ENCODE data around the gene NAB2. TPM values are rescaled to one million over a fixed set of nuclear protein-coding genes. Genes with fewer than 3 reads are reported as not detected.

NAB2 gene
- total RNA-seq, 1 donor from 2014 or later: 74.7 TPM

DNA sequence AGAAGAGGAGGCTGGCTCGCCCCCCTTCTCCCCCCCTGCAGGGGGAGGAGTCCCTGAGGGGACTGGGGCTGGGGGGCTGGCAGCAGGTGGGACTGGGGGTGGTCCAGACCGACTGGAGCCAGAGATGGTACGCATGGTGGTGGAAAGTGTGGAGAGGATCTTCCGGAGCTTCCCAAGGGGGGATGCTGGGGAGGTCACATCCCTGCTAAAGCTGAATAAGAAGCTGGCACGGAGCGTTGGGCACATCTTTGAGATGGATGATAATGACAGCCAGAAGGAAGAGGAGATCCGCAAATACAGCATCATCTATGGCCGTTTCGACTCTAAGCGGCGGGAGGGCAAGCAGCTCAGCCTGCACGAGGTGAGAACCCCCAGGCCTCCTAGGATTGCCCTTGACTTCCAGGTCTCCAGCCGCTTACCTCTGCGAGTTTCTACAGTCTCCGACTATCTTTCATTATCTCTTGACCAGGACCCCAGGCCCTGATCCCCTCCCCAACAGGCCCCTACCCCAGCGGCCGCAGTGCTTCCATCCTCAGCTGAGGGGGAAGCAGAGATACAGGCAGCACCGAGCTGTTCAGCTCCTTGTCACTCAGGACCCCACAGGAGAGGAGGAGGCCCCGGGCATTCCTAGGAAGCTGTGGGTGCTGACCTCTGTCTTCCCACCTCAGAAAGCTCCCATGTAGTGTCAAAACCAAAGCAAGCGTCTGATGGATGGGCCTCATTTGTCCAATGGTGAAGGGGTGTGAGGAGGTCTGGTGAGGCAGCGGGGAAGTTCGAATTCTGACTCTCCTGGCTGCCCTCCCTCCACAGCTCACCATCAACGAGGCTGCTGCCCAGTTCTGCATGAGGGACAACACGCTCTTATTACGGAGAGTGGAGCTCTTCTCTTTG lies 3.0 kb downstream of the NAB2 start:
- peak overlapping the region; percentile 58 for H3K4me3 Mint-ChIP-seq (ENCODE audit: low read depth)
- H3K27ac Mint-ChIP-seq: peak overlapping the region; percentile 66
- H3K4me1 Mint-ChIP-seq (ENCODE audit: low read depth): peaks cover 57% of the 10 kb centered on the region
- H3K36me3 Mint-ChIP-seq (ENCODE audit: low read depth): peaks cover 77% of the 10 kb centered on the region
- intact Hi-C loops (cut with micrococcal nuclease): no loop called here
- H3K27me3 Mint-ChIP-seq (ENCODE audit: low read depth): no peaks in the 10 kb centered on the region
- no peaks in the 10 kb centered on the region for H3K9me3 Mint-ChIP-seq
- no peak for DNase-seq (ENCODE audit: low spot score)

DNA sequence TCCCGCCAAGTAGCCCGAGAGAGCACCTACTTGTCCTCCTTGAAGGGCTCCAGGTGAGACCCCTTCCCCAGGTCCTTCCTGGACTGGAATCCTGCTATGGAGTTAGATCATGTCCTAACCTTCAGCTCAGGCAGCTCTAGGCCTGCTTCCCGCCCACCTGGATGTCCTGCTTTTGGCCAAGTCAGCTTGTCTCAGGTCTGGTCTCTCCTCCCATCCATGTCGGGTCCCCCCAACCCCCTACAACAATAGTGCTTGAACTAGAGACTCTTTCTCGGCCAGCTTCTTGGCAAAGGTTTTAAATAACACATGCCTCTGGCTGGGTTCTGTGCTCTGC lies 3.6 kb downstream of the NAB2 start:
- peak overlapping the region; percentile 58 for H3K4me3 Mint-ChIP-seq (ENCODE audit: low read depth)
- H3K9me3 Mint-ChIP-seq: no peaks in the 10 kb centered on the region
- no peaks in the 10 kb centered on the region for H3K27me3 Mint-ChIP-seq (ENCODE audit: low read depth)
- DNase-seq (ENCODE audit: low spot score): no peak
- peaks cover 63% of the 10 kb centered on the region for H3K4me1 Mint-ChIP-seq (ENCODE audit: low read depth)
- intact Hi-C loops (cut with micrococcal nuclease): no loop called here
- peaks cover 83% of the 10 kb centered on the region for H3K36me3 Mint-ChIP-seq (ENCODE audit: low read depth)
- H3K27ac Mint-ChIP-seq: peak overlapping the region; percentile 66

DNA sequence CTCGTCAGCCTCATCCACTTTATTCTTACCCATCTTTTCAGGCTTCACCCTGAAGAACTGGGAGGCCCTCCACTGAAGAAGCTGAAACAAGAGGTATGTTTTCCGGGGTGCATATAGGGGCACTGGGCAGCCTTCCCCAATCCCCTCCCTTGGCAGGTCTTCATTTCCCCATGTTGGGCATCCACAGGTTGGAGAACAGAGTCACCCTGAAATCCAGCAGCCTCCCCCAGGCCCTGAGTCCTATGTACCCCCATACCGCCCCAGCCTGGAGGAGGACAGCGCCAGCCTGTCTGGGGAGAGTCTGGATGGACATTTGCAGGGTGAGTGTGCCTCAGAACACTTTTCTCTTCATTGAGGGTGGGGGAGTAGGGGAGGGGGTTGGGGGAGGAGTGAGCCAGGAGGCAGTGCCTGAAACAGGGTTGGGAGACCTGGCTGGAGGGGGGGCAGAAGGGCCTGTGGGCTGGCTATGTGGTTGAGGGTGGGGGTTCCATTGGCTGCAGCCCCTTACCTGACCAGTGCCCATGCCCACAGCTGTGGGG lies 4.0 kb downstream of the NAB2 start:
- H3K4me3 Mint-ChIP-seq (ENCODE audit: low read depth): peak overlapping the region; percentile 77
- peaks cover 86% of the 10 kb centered on the region for H3K36me3 Mint-ChIP-seq (ENCODE audit: low read depth)
- DNase-seq (ENCODE audit: low spot score): no peak
- H3K9me3 Mint-ChIP-seq: no peaks in the 10 kb centered on the region
- no peaks in the 10 kb centered on the region for H3K27me3 Mint-ChIP-seq (ENCODE audit: low read depth)
- intact Hi-C loops (cut with micrococcal nuclease): loop anchor here (1.0 kb wide), 1 partner anchor 24 kb away; no protein-coding TSS in a partner anchor
- H3K27ac Mint-ChIP-seq: peak overlapping the region; percentile 89
- H3K4me1 Mint-ChIP-seq (ENCODE audit: low read depth): peaks cover 60% of the 10 kb centered on the region

DNA sequence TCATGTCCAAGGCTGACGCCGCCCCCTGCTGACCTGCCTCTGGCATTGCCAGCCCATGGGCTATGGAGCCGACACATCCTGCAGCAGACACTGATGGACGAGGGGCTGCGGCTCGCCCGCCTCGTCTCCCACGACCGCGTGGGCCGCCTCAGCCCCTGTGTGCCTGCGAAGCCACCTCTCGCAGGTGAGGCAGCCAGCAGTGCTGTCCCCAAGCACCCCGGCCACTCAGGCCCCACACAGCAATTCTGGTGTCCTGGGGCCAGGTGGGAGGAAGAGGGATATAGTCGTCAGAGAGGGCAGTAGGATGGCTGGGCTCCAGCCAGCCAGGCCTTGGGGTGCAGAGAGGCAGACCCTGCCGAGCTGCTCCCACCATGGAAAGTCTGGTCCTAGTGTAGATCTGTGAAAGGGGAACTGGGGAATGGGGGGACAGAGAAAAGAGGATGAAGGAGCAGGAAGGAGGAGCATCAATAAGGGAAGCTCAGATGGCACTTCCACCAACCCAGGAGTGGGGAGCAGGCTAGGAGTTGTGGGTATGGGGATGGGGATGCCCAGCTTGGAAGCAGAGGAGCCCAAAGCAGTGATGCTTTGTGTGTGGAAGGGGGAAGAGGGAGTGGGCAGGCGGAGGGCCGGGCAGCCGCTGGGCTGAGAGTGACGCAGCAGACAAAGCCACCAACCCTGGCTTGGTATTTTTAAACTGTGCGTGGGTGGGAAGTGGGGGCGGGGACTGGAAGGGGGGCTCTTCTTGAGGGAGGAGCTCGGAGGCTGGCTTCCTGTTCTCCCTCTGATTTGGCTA lies 4.7 kb downstream of the NAB2 start:
- Mint-ChIP-seq H3K27me3 (ENCODE audit: low read depth) (no peaks in the 10 kb centered on the region), H3K36me3 (ENCODE audit: low read depth) (peaks cover 90% of the 10 kb centered on the region), H3K27ac (peak overlapping the region; percentile 89), H3K4me3 (ENCODE audit: low read depth) (peak overlapping the region; percentile 77), H3K9me3 (no peaks in the 10 kb centered on the region), H3K4me1 (ENCODE audit: low read depth) (peaks cover 57% of the 10 kb centered on the region)
- DNase-seq (ENCODE audit: low spot score): peak; percentile 39
- intact Hi-C loops (cut with micrococcal nuclease): loop anchor here (1.0 kb wide), 1 partner anchor 24 kb away; no protein-coding TSS in a partner anchor

DNA sequence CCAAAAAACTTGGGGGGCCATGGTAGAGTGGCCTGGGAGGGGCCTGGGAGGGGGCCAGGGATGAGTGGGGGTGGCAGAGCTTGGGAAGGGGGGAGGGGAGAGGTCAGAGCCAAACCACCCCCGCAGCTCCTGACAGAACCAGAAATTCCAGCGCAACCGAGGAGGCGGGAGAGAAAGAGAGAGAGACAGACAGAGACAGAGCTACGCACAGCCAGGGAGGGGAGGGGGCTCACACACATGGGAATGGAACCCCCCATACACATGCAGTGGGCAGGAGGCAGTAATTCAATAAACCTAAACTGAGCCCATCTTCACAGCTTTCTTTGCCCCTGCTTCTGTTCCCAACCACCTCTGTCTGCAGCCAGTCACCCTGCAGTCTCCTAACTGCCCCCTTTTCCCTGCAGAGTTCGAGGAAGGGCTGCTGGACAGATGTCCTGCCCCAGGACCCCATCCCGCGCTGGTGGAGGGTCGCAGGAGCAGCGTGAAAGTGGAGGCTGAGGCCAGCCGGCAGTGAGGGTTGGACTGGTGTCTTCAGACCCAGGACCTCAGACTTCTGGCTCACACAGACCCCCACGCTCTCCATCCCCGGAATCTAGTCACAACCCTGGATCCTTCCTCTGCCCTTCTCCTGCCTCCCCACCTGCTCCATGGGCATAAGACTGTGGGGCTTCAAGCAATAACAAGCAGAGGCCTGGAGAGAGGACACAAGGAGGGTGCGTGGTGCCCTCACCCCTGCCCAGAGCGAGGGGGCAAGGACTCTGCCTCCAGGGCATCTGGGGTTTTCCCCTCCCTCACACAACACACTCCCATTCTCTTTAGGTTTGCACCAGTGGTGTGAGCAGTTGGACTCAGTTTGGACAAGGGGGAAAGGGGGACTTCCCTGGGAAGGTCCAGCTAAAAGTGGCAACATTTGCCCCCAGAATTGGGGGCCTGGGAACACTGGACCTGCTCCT lies 5.6 kb downstream of the NAB2 start:
- no peaks in the 10 kb centered on the region for H3K9me3 Mint-ChIP-seq
- peaks cover 56% of the 10 kb centered on the region for H3K4me1 Mint-ChIP-seq (ENCODE audit: low read depth)
- intact Hi-C loops (cut with micrococcal nuclease): no loop called here
- DNase-seq (ENCODE audit: low spot score): no peak
- no peaks in the 10 kb centered on the region for H3K27me3 Mint-ChIP-seq (ENCODE audit: low read depth)
- H3K4me3 Mint-ChIP-seq (ENCODE audit: low read depth): peak overlapping the region; percentile 30
- peaks cover 95% of the 10 kb centered on the region for H3K36me3 Mint-ChIP-seq (ENCODE audit: low read depth)
- H3K27ac Mint-ChIP-seq: peak overlapping the region; percentile 89

DNA sequence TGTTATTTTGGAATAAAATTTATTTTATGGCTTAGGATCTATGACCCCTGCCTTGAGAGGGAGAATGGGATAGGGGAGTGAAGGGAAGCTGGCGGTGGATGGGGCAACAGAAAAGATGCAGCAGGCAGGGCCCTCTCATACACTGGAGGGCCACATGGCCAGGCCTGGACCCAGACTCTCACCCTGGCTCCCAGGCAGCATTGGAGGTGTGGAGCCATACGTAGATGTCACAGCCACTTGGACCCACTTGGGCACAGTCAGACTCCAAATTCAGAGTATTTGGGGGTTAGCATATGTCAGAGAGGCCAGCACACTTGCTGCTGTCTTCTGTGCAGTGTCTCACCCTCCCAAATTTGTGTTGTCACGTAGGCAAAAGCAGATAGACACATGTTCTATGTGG lies 6.5 kb downstream of the NAB2 start:
- Mint-ChIP-seq H3K9me3 (no peaks in the 10 kb centered on the region), H3K4me3 (ENCODE audit: low read depth) (no peak overlapping the region), H3K4me1 (ENCODE audit: low read depth) (peaks cover 52% of the 10 kb centered on the region), H3K36me3 (ENCODE audit: low read depth) (peaks cover 96% of the 10 kb centered on the region), H3K27ac (peak overlapping the region; percentile 57), H3K27me3 (ENCODE audit: low read depth) (no peaks in the 10 kb centered on the region)
- no peak for DNase-seq (ENCODE audit: low spot score)
- intact Hi-C loops (cut with micrococcal nuclease): no loop called here

DNA sequence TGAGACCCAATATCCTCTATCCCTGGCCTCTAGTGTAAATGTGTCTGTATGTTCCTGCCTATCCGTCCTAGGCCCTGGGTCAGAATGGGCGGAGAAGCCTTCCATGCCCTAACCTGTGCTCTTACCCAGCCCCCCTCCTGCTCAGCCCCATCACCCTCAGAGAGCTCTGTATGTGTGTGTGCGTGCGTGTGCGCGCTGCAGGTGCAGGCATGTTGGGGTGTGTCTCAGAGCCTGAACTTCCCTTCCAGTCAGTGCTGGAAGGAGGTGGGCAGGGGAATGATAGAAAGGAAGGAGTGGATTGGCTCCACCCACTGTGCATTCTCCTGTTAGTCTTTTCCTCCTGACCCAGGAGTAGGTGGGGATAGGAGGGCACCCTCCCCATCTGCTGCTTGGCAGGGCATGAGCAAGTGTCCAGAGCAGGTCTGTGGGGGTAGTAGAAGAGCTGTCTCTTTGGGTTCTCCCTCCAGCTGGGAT lies 7.2 kb downstream of the NAB2 start:
- H3K27me3 Mint-ChIP-seq (ENCODE audit: low read depth): no peaks in the 10 kb centered on the region
- no peak overlapping the region for H3K4me3 Mint-ChIP-seq (ENCODE audit: low read depth)
- H3K4me1 Mint-ChIP-seq (ENCODE audit: low read depth): peaks cover 45% of the 10 kb centered on the region
- DNase-seq (ENCODE audit: low spot score): no peak
- H3K36me3 Mint-ChIP-seq (ENCODE audit: low read depth): peaks cover 90% of the 10 kb centered on the region
- peak overlapping the region; percentile 40 for H3K27ac Mint-ChIP-seq
- intact Hi-C loops (cut with micrococcal nuclease): no loop called here
- H3K9me3 Mint-ChIP-seq: no peaks in the 10 kb centered on the region

DNA sequence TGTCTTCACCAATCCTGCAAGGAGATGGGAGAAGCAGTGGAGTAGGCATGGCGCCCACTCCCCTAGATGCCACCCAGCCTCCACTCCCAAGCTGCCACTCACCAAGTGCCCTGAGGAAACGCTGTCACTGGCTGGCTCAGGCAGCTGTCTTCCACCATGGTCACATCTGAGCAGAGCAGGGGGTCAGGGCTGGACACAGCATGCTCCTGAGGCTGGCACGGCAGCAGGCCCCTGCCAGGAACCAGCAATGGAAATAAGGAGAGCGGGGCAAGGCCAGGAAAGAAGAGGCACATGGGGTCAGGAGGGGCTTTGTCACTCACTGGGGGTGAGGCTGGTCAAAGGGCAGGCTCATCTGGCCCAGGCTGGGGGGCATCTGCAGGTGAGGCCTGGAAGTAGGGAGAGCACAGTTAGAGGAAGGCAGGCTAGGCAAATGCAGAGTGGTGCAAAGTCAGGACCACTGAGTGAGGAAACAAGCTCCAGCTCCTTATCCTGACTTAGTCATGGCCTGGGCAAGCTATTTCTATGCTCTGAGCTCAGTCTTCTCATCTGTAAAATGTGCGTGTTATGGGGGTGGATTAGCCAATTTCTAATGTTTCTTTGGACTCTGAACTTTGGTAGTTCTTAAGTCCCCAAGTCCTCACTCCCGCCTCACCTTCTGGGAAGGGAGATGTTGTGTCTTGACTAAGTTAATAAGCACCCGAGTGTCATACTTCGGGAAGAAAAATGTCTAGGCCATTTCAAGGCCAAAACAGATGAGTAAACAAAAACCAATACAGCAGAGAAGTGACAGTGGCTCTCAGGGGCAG lies 8.0 kb downstream of the NAB2 start:
- Mint-ChIP-seq H3K36me3 (ENCODE audit: low read depth) (peaks cover 90% of the 10 kb centered on the region), H3K4me3 (ENCODE audit: low read depth) (no peak overlapping the region), H3K9me3 (no peaks in the 10 kb centered on the region), H3K27me3 (ENCODE audit: low read depth) (no peaks in the 10 kb centered on the region), H3K27ac (peak overlapping the region; percentile 51), H3K4me1 (ENCODE audit: low read depth) (peaks cover 39% of the 10 kb centered on the region)
- no peak for DNase-seq (ENCODE audit: low spot score)
- intact Hi-C loops (cut with micrococcal nuclease): no loop called here

DNA sequence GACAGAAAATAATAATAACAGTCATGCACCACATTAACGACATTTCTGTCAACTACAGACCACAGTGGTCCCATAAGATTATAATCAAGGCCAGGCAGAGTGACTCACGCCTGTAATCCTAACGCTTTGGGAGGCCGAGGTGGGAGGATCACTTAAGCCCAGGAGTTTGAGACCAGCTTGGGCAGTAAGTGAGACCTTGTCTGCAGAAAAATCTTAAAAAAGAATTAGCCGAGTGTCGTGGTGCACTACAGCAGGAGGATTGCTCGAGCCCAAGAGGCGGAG lies 8.6 kb downstream of the NAB2 start:
- Mint-ChIP-seq H3K36me3 (ENCODE audit: low read depth) (peaks cover 90% of the 10 kb centered on the region), H3K9me3 (no peaks in the 10 kb centered on the region), H3K27me3 (ENCODE audit: low read depth) (no peaks in the 10 kb centered on the region)

DNA sequence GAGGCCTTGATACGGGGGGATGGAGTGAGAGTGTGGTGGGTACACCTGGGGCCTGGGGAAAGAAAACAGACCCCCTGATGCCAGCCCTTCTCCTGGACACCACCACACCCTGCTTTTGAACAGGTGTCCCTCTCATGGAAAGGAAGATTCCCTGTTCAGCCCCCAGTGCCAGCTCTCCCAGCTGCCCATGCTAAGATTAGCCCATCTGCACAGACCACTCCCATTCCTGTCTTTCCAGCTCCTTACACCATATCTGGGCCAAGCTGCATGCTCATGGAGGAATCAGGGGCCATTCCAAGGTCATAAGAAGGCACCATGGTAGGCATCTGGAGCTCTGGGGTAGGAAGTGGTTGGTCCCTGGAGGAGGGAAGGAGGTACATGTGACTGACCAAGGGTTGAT lies 9.6 kb downstream of the NAB2 start:
- Mint-ChIP-seq H3K4me3 (ENCODE audit: low read depth) (no peak overlapping the region), H3K36me3 (ENCODE audit: low read depth) (peaks cover 86% of the 10 kb centered on the region), H3K9me3 (no peaks in the 10 kb centered on the region), H3K4me1 (ENCODE audit: low read depth) (peaks cover 25% of the 10 kb centered on the region), H3K27ac (no peak overlapping the region), H3K27me3 (ENCODE audit: low read depth) (no peaks in the 10 kb centered on the region)
- intact Hi-C loops (cut with micrococcal nuclease): no loop called here
- no peak for DNase-seq (ENCODE audit: low spot score)

More for the DNA sequence above, 8.6 kb downstream of the NAB2 start:
- intact Hi-C loops (cut with micrococcal nuclease): no loop called here
- H3K4me1 Mint-ChIP-seq (ENCODE audit: low read depth): peaks cover 34% of the 10 kb centered on the region
- DNase-seq (ENCODE audit: low spot score): no peak
- H3K4me3 Mint-ChIP-seq (ENCODE audit: low read depth): no peak overlapping the region
- H3K27ac Mint-ChIP-seq: no peak overlapping the region

DNA sequence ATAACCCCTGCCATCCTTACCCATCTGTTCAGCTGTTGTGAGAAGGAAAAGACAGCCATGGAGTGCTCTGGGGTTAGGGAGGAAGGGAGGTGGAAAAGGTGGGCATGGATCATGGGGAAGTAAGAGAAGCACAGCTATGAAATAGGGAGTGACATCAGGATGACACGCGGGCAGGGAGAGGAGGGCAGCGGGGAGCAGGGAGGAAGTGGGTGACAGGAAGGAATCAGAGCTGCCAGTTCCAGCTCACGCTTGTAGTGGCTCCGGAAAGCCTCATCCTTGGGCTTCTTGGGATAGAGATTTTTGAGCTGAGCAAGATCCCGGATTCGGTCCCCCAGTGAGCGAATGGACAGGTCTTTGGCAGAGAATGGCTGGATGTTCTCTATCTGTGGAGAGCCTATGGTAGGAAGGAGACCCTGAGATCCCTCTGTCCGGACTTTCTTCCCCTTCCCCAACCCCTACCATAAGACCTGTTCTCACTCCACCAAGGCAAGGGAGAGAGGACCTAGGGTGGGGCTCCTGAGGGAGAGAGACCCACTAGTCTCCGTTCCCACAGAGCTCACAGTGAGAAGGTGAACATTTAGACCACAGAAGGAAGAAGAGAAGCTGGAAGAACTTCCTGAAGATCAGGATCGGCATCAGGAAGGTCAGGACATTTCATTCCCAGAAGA lies 10.3 kb downstream of the NAB2 start:
- Mint-ChIP-seq H3K36me3 (ENCODE audit: low read depth) (peaks cover 87% of the 10 kb centered on the region), H3K4me1 (ENCODE audit: low read depth) (peaks cover 23% of the 10 kb centered on the region), H3K27ac (peak overlapping the region; percentile 36), H3K4me3 (ENCODE audit: low read depth) (no peak overlapping the region), H3K9me3 (no peaks in the 10 kb centered on the region), H3K27me3 (ENCODE audit: low read depth) (no peaks in the 10 kb centered on the region)
- intact Hi-C loops (cut with micrococcal nuclease): no loop called here
- DNase-seq (ENCODE audit: low spot score): no peak
